ENCODE results near the gene RPP14. TPM values are rescaled to one million over a fixed set of nuclear protein-coding genes. Genes with fewer than 3 reads are reported as not detected.

The RPP14 gene
- total RNA-seq, 1 donor from 2014 or later: 23.4 TPM

- Mint-ChIP-seq H3K27ac (no peak overlapping the region), H3K9me3 (peaks cover 8% of the 10 kb centered on the region), H3K27me3 (ENCODE audit: insufficient read depth) (peaks cover 24% of the 10 kb centered on the region), H3K4me1 (ENCODE audit: low read depth) (no peaks in the 10 kb centered on the region), H3K36me3 (ENCODE audit: low read depth) (no peaks in the 10 kb centered on the region), H3K4me3 (no peak overlapping the region)
- no peak for DNase-seq (ENCODE audit: low spot score)
- intact Hi-C loops (cut with micrococcal nuclease): no loop called here
These were observed 7.9 kb upstream of the RPP14 start for GRCh38 chr3:58298190-58298589.

- Mint-ChIP-seq H3K9me3 (peaks cover 8% of the 10 kb centered on the region), H3K27ac (no peak overlapping the region), H3K27me3 (ENCODE audit: insufficient read depth) (peaks cover 25% of the 10 kb centered on the region), H3K36me3 (ENCODE audit: low read depth) (no peaks in the 10 kb centered on the region), H3K4me3 (no peak overlapping the region), H3K4me1 (ENCODE audit: low read depth) (no peaks in the 10 kb centered on the region)
- DNase-seq (ENCODE audit: low spot score): no peak
- intact Hi-C loops (cut with micrococcal nuclease): no loop called here
These were observed 7.0 kb upstream of the RPP14 start for GRCh38 chr3:58299075-58299474.

DNA sequence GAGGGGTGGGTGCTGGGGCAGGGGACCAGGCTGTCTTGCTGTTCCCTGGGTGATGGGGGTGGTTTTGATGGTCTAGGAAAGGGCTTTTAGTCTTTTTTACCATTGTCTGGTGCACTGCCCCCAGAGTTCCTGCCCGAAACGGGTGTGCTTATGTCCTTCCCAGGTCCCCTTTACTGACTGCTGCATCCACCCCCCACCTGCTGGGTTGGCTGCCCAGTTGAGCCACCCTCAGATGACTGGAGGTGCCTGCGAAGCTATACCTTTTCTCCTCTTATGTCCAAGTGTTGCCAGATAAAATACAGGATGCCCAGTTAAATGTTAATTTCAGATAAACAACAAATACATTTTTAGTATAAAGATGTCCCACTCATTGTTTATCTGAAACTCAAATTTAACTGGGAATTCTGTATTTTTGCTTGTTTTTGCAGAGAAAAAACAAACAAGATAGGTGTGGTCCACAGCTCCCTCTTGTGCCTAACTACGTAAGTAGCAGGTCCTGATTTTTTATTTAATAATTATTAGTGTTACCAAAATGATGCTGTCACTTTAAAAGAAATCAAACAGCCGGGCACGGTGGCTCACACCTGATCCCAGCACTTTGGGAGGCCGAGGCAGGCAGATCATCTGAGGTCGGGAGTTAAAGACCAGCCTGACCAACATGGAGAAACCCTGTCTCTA, 6.1 kb upstream of the RPP14 start:
- DNase-seq (ENCODE audit: low spot score): no peak
- Mint-ChIP-seq H3K27me3 (ENCODE audit: insufficient read depth) (peaks cover 27% of the 10 kb centered on the region), H3K4me1 (ENCODE audit: low read depth) (no peaks in the 10 kb centered on the region), H3K27ac (no peak overlapping the region), H3K9me3 (peaks cover 8% of the 10 kb centered on the region), H3K4me3 (no peak overlapping the region), H3K36me3 (ENCODE audit: low read depth) (no peaks in the 10 kb centered on the region)
- intact Hi-C loops (cut with micrococcal nuclease): loop anchor here (1.0 kb wide), 1 partner anchor 113 kb away; no protein-coding TSS in a partner anchor

DNA sequence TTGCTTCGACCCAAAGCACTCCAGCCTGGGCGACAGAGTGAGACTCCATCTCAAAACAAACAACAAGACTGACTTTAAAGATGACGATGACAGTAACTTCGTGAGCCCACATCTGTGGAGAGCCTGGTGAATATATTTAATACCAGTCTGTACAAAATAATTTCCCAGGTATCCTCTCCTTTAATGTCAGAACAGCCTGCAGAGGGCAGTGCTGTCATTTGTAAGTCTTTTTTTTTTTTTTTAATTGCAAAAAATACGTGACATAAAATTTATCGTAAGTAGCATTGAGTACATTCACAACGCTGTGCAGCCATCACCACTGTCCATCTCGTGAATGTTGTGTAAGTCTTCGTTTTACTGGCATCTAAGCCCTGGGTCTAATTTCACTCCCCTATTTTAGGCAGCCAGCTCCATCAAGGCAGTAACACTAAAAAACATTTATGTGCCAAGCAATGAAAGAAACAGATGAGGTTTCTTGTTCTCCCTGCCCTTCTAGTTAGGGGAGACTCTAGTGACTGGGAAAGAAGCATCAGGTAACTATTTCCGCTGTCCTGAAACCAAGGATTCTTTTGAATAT, 1.7 kb downstream of the RPP14 start:
- Mint-ChIP-seq H3K27ac (peak overlapping the region; percentile 99), H3K9me3 (no peaks in the 10 kb centered on the region), H3K27me3 (ENCODE audit: insufficient read depth) (peaks cover 3% of the 10 kb centered on the region), H3K4me1 (ENCODE audit: low read depth) (peaks cover 27% of the 10 kb centered on the region), H3K4me3 (peak overlapping the region; percentile 95), H3K36me3 (ENCODE audit: low read depth) (peaks cover 22% of the 10 kb centered on the region)
- intact Hi-C loops (cut with micrococcal nuclease): loop anchor here (1.0 to 5.0 kb wide), 5 partner anchors 107 to 1080 kb away; partner anchors contain the start of genes APPL1, CFAP20DC, DENND6A and FLNB
- peak; percentile 26 for DNase-seq (ENCODE audit: low spot score)

GRCh38 chr3:58308728-58309127, 2.7 kb downstream of the RPP14 start:
- no peaks in the 10 kb centered on the region for H3K9me3 Mint-ChIP-seq
- peaks cover 28% of the 10 kb centered on the region for H3K36me3 Mint-ChIP-seq (ENCODE audit: low read depth)
- no peak for DNase-seq (ENCODE audit: low spot score)
- H3K4me3 Mint-ChIP-seq: peak overlapping the region; percentile 10
- intact Hi-C loops (cut with micrococcal nuclease): loop anchor here (5.0 kb wide), 1 partner anchor 1081 kb away; the partner anchor contains the start of gene APPL1
- H3K4me1 Mint-ChIP-seq (ENCODE audit: low read depth): peaks cover 27% of the 10 kb centered on the region
- peak overlapping the region; percentile 43 for H3K27ac Mint-ChIP-seq
- H3K27me3 Mint-ChIP-seq (ENCODE audit: insufficient read depth): peaks cover 3% of the 10 kb centered on the region

GRCh38 chr3:58317811-58318210, 11.8 kb downstream of the RPP14 start:
- Mint-ChIP-seq H3K36me3 (ENCODE audit: low read depth) (peaks cover 36% of the 10 kb centered on the region), H3K4me3 (no peak overlapping the region), H3K4me1 (ENCODE audit: low read depth) (peaks cover 5% of the 10 kb centered on the region), H3K9me3 (no peaks in the 10 kb centered on the region), H3K27ac (no peak overlapping the region), H3K27me3 (ENCODE audit: insufficient read depth) (no peaks in the 10 kb centered on the region)
- DNase-seq (ENCODE audit: low spot score): no peak
- intact Hi-C loops (cut with micrococcal nuclease): no loop called here

DNA sequence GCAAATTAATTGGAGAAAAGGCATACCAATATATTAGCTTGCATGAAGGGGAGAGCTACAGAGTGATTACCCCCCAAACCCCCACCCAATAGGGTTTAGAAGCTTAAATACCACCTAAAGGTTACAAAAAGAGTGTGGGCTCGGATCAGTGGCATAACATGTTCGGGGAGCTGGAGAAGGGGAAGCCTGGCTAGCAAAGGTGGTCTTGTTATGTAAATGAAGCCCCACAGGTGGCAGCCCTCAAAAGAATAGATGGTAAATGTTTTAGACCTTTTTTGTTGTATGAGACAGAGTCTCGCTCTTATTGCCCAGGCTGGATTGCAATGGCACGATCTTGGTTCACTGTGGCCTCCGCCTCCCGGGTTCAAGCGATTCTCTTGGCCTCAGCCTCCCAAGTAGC, 15.7 kb downstream of the RPP14 start:
- intact Hi-C loops (cut with micrococcal nuclease): loop anchor here (1.0 to 5.0 kb wide), 7 partner anchors 13 to 311 kb away; partner anchors contain the start of genes HTD2, PDHB and RPP14
- no peak overlapping the region for H3K4me3 Mint-ChIP-seq

GRCh38 chr3:58322793-58323192, 16.7 kb downstream of the RPP14 start:
- Mint-ChIP-seq H3K27ac (peak overlapping the region; percentile 40), H3K4me1 (ENCODE audit: low read depth) (peaks cover 31% of the 10 kb centered on the region), H3K9me3 (no peaks in the 10 kb centered on the region), H3K27me3 (ENCODE audit: insufficient read depth) (no peaks in the 10 kb centered on the region), H3K36me3 (ENCODE audit: low read depth) (peaks cover 11% of the 10 kb centered on the region), H3K4me3 (no peak overlapping the region)
- intact Hi-C loops (cut with micrococcal nuclease): loop anchor here (1.0 to 5.0 kb wide), 2 partner anchors 36 to 310 kb away; no protein-coding TSS in a partner anchor
- no peak for DNase-seq (ENCODE audit: low spot score)

More for the DNA sequence above, 15.7 kb downstream of the RPP14 start:
- Mint-ChIP-seq H3K36me3 (ENCODE audit: low read depth) (peaks cover 14% of the 10 kb centered on the region), H3K4me1 (ENCODE audit: low read depth) (peaks cover 31% of the 10 kb centered on the region), H3K9me3 (no peaks in the 10 kb centered on the region), H3K27me3 (ENCODE audit: insufficient read depth) (no peaks in the 10 kb centered on the region), H3K27ac (no peak overlapping the region)
- DNase-seq (ENCODE audit: low spot score): no peak

DNA sequence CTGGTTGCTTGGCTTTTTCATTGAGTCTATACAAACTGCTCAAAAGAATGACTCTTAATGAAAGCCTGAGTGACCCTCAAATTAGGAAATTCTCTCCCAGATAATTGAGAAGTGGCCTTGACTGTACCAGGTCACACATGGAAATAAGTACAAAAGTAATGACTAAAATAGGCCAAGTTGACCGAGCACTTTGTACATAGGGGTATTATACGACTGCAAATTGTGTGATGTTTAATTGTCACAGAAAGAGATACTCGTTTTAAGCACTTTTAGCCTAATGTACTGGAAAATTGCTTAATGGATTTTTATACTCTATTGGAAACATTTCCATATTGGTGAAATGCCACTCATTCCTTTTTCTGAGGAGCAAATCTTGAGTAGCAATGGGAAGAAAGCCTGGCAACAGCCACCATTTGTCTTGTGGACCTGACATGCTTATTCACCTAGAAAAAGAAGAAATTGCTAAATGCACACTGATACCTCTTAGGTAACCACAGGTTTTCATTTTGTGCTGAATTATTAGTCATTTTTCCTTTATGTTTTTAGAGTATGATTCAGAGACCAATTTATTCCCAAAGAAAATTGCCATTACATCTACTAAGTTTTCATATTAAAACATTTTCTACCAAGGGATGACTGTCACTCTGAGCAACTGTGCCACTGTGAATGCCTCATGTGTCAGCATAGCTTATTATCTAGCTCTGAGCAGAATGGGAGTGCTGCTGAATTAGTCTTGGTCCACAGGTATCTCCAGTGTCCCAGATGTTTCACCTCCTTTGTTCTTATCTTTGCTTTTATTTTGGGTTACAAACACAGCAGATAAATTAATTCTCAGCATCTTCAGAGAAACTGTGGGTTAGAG, 17.7 kb downstream of the RPP14 start:
- DNase-seq (ENCODE audit: low spot score): no peak
- peak overlapping the region; percentile 6 for H3K4me3 Mint-ChIP-seq
- peaks cover 8% of the 10 kb centered on the region for H3K36me3 Mint-ChIP-seq (ENCODE audit: low read depth)
- no peaks in the 10 kb centered on the region for H3K27me3 Mint-ChIP-seq (ENCODE audit: insufficient read depth)
- intact Hi-C loops (cut with micrococcal nuclease): loop anchor here (1.0 to 5.0 kb wide), 4 partner anchors 9 to 309 kb away; partner anchors contain the start of gene PXK
- no peaks in the 10 kb centered on the region for H3K9me3 Mint-ChIP-seq
- peak overlapping the region; percentile 86 for H3K27ac Mint-ChIP-seq
- peaks cover 31% of the 10 kb centered on the region for H3K4me1 Mint-ChIP-seq (ENCODE audit: low read depth)

GRCh38 chr3:58324391-58325390, 18.6 kb downstream of the RPP14 start:
- H3K9me3 Mint-ChIP-seq: no peaks in the 10 kb centered on the region
- H3K4me3 Mint-ChIP-seq: peak overlapping the region; percentile 6

DNA sequence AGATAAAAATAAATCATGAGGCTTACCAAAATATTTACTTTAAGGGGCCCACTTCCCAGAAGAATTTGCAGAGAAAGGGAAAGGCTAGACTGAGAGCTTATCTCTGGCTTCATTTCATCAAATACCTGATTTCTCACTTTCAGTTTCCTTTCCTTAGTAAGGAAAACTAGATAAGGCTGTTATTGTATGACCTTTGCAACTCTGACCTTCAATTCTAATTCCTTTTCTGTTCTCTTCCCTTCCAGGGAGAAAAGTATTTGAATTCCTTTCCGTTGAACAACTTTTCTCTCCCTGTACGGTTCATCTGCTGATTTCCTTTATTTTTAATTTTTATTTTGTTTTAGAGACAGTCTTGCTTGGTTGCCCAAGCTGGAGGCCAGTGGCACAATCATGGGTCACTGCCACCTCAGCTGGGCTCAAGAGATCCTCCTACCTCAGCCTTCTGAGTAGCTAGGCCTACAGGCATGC, 19.5 kb downstream of the RPP14 start:
- no peak for DNase-seq (ENCODE audit: low spot score)
- Mint-ChIP-seq H3K9me3 (no peaks in the 10 kb centered on the region), H3K4me3 (no peak overlapping the region), H3K4me1 (ENCODE audit: low read depth) (peaks cover 34% of the 10 kb centered on the region), H3K27me3 (ENCODE audit: insufficient read depth) (no peaks in the 10 kb centered on the region), H3K27ac (peak overlapping the region; percentile 86), H3K36me3 (ENCODE audit: low read depth) (peaks cover 3% of the 10 kb centered on the region)
- intact Hi-C loops (cut with micrococcal nuclease): no loop called here

More at GRCh38 chr3:58324391-58325390, 18.6 kb downstream of the RPP14 start:
- peak; percentile 6 for DNase-seq (ENCODE audit: low spot score)
- intact Hi-C loops (cut with micrococcal nuclease): loop anchor here (1.0 to 5.0 kb wide), 3 partner anchors 8 to 308 kb away; partner anchors contain the start of gene PXK
- peaks cover 31% of the 10 kb centered on the region for H3K4me1 Mint-ChIP-seq (ENCODE audit: low read depth)
- no peaks in the 10 kb centered on the region for H3K27me3 Mint-ChIP-seq (ENCODE audit: insufficient read depth)
- peaks cover 4% of the 10 kb centered on the region for H3K36me3 Mint-ChIP-seq (ENCODE audit: low read depth)
- H3K27ac Mint-ChIP-seq: peak overlapping the region; percentile 86

Measured in activated T-helper 1 cell treated with anti-CD3 and anti-CD28 coated beads, Interleukin-12 subunit alpha, Interleukin-12 subunit beta, Interleukin-2, Interleukin-4 antibody, amounts not matched to agents 30 ng/mL and 10 ng/mL and 1 ng/mL, durations not matched to agents 14 hours and 24 hours and 36 hours (primary cell).